Glomerular visceral epithelial cell (primary cell): ENCODE data around the gene AIG1.

Experiments
- DNase-seq: peaks from one replicate; pipeline ENCODE4 v3.0.0-alpha.2; 2016; ENCODE audit errors: extremely low spot score

AIG1 gene

GRCh38 chr6:143196525-143197225, 136.0 kb downstream of the AIG1 start:
- DNase-seq = peak; percentile 30

DNA sequence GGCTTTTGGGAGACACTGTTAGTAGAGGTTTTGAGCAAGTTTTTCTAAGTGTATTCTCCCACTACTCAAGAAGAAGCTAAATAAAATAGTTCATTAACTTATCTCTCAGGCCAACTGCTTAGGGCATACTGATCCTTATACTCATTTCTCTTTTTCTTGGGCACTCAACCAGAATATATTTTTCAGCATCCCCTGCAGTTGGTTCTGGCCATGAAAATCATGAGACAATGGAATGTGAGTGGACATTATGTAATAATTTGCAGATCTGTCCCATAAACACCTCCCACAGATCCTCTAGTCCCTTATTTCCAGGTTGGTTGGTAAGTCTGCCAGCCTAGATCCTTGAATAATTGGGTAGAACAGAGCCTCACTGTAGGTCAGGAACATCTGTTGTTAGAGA, 136.7 kb downstream of the AIG1 start:
- DNase-seq = peak; percentile 20

DNA sequence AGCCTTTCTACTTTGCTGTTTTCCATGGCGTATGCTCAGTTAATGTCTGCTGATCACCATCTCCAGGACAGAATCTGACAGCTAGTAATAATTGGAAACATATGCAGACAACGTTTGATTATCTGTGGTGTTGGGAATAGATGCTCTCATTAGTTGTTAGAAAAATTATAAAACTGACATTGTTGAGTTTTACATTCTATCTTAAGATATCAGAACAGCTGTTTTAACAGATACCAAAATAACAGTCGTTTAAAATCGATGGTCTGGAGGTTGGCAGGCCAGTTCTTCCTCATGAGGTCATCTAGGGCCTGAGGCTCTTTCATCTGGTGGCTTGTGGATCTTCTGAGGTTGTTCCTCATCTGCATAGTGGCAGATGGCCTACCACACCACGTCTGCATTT, 137.6 kb downstream of the AIG1 start:
- DNase-seq = no peak

DNA sequence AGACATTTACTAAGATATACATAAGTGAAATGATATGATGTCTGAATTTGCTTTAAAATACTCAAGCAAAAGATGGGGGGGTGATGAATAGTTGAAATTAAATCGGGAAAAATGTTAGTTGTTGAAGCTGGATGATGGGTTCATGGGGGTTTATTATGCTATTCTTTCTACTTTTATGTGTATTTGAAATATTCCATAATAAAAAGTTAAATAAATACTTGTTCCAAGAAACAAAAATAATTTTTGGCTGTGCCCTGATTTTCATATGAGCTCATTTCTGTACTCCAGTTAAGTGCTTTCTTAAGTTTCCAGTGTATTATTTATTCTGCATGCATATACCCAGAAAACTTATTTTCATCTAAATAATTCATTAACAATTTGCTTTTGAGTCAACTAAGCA, 138.6 kb downstream of the AIG1 start:
- DNase-seq = no peak

- no peak for DNase-seq
Observed at GRCh38 chr6:143200167-143200770, 139.6 kb downstream of the AIG1 start.

DNA sequence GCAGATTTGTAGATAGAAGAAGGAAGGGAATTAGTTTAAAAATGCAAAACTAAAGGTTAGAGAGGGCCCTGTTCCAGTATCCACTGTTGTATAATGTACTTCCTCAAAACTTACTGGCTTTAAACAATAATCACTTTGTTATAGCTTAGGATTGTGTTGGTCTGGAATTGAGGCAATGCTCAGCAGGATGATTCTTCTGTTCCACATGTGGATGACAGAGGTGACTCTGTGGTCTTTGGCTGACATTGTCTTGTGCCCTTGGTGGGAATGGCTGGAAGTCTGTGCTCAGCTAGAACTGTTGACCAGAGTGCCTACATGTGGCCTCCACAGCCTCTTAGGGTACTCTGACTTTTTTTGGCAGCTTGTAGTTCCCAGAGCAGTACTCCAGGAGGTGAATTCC, 143.4 kb downstream of the AIG1 start:
- no peak for DNase-seq

DNA sequence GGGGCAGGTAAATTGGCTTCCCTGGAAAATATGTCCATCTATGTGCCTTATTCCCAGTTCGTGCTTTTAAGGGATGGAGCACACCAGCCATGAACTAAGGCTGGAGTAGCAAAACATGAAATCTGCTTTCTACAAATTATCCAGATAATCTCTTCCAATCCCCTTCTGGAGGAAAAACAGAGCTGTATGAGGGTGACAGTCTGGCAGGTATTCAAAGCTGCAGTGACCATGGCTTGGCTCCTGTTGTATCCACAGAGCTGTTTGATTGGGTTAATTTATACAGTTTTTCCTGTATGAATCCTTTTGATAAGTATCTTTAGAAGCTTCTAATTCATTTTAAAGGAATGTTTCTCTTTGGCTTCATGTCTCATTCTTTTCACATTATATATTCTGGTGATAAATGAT, 144.4 kb downstream of the AIG1 start:
- no peak for DNase-seq

- DNase-seq = no peak
Observed at GRCh38 chr6:143205585-143205984, 144.9 kb downstream of the AIG1 start.

GRCh38 chr6:143205991-143206390, 145.3 kb downstream of the AIG1 start:
- no peak for DNase-seq

- no peak for DNase-seq
Observed at GRCh38 chr6:143206550-143206949, 145.9 kb downstream of the AIG1 start.

GRCh38 chr6:143210420-143210819, 149.7 kb downstream of the AIG1 start:
- DNase-seq = no peak

DNA sequence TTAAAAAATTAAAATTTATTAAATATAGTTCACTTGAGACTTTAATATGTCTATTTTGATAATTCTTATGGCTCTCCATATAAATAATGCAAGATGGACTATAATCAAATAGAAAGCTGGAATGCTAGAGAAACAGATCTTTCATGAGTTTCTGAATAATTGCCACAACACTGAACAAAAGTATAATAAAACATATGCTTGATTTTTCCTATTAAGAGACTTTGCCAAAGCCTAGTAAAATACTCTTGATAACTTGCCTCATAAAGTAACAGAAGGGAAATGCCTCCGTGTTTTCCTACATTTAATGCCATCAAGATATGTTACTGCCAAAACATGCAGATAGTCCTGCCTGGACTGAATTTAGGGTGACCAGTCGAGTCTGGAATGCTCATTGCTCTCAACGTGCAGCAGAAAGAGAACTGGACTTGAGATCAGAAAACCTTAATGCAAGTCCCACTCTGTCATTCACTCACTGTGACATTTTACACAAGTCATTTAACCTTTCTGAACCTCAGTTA, 153.2 kb downstream of the AIG1 start:
- DNase-seq = no peak

DNA sequence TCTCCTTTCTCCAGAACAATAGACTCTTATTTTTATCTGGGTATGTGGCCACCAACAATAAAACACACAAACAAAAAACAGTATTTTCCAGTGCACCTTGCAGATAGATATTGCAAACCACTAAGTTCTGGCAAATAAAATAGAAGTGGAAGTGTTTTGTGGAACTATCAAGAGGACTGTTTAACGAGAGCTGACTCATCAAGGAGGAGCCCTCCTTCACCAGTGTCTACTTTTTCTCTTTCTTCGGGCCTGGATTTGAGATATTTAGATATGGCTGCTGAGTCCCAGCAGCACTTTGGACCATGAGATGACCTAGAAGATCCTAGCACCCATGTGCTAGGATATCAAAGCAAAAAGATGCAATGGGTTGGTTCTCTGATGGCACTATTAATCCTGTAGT, 154.7 kb downstream of the AIG1 start:
- DNase-seq = no peak

DNA sequence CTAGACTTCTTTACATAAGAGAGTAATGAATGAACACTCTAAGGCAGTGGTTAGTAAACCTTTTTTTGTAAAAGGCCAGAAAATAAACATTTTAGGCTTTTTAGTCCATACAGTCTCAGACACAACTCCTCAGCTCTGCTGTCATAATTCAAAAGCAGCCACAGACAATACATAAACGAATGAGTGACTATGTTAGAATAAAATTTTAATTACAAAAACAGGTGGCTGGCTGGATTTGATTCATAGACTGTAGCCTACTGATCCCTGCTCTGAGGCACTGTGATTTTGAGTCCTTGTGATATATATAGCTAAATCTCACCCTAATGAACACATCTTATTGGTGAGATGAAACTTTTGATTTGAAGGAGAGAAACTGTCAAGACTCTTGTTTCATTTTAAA, 155.1 kb downstream of the AIG1 start:
- DNase-seq = no peak

DNA sequence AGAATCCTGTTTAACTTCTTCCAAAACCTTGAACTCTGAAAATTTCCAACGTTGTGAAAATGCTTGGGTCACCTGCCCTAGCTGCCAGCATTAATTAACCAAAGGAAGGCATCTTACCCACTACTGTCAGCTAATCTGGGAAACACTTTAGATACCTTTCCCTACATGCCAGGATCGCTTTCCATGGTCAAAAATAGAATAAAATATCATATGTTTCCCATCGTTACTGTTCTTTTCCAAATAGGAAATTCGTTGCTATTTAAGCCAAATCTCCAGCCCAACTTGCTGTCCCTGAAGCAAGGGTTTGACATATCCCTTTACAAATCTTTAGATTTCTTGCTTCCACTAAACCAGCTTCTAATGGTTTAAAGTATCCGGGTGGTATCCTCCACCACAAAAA, 157.5 kb downstream of the AIG1 start:
- DNase-seq = no peak

DNA sequence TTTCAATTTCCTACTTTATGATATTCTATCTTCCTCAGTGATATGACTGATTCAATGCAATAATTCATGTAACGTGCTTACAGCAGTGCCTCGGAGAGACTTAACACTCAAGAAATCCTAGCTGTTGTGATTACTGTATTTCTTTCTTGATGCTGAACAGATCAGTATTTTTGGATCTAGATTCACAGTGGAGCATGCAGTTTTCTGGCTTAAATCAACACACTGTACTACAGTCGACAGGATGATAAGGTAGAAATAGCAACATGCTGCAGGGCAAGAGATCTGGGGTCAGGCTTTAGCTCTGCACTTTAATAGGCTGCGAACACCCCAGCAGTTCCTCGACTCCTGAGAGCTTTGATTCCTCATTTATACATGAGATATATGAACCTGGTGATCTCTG, 161.0 kb downstream of the AIG1 start:
- DNase-seq = no peak

- DNase-seq = no peak
Observed at GRCh38 chr6:143222310-143222709, 161.6 kb downstream of the AIG1 start.

DNA sequence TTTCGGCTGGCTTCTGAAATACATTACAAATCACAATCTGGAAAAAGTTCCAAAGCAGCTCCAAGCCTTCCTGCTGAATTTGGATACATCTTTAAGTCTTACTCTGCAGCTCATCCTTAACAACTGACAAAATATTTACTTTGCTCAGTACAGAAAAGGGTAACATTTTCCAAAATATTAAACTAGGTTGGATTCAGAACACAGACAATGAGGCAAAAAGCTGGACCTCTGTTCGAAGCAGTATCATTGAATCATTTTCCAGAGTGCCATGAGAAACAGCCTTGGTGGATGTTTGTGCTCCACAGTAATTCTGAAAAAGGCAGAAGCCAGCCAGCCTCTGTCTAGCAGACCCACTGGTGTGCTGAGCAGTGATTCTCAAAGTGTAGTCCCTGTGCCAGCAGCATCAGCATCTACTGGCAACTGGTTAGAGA, 162.1 kb downstream of the AIG1 start:
- DNase-seq = no peak

GRCh38 chr6:143223895-143224294, 163.2 kb downstream of the AIG1 start:
- no peak for DNase-seq

DNA sequence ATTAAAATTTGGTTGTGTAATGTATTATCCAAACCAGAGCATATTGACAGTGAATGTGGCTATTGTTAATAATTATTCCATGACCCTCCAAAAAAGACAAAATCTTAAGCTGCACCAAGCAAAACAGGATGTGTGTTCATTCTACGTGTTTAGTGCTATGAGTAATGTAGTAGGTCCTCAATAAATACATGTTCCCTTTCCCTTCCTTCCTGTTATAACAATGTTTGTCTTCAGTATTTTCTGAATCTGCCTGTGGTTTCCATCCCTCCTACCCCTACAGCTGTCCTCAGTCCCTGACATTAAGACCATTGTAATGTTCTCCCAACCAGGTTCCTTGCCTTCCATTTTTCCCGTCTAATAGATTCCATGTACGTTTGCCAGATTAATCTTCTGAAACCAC, 163.8 kb downstream of the AIG1 start:
- DNase-seq = no peak

DNA sequence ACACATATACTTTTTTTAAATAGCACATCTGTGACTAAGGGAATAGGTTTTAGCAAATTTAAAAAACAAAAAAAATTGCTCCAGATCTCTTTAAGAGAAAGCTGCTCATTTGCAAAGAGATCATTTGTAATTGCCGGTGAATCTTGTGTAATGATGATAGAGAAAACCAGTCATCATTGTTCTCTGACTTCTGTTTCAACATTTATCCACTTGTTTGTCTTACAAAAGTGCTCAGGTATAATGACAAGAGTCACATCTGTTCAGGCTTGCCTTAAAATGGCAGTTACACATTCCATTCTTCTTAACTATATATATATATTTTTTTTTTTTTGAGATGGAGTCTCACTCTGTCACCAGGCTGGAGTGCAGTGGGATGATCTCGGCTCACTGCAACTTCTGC, 165.2 kb downstream of the AIG1 start:
- DNase-seq = no peak

DNA sequence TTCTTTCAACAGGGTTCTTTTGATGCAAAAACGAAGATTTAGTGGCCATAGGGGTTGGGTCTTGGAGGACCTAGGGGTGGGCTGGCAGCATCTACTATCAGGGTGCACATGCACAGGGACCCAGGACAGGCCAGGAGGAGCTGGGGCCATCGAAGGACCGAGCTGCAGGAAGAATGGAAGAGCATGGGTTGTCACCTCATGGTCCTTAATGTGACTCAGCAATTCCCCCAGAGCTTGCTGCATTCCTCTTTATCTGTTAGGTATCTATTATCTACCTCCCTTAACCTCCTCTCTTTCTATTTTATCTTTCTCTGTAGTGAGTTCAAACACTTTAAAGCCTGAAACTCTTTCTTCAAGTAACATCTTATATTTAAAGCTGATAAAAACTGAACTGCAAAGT, 167.0 kb downstream of the AIG1 start:
- no peak for DNase-seq

- no peak for DNase-seq
Observed at GRCh38 chr6:143229400-143229799, 168.7 kb downstream of the AIG1 start.

DNA sequence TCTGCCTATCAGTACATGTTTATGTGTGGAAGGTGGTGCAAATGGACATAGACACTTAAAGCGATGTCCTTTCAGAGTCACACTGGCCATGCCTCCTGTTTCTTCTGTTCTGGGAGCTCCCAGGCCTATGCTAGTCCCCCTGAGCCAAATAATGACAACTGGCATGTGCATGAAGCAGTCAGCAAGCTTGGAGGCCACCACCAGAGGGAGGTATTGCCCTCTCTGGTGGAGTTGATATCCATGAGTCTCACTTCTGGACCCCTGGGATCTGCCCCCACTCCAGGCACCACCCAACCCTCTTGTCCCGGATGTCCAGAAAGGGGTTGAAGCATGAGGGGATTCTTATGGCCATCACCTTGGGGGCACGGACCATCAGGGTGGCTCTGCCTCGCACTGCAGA, 172.2 kb downstream of the AIG1 start:
- peak; percentile 38 for DNase-seq
